Naive thymus-derived CD8-positive, alpha-beta T cell (primary cell): ENCODE data around the gene CFAP77. TPM values are rescaled to one million over a fixed set of nuclear protein-coding genes. Genes with fewer than 3 reads are reported as not detected.

Source experiments
- ATAC-seq, 2 donors: fragments of 150-1000 bp; cut with Tn5 transposase in 1 of 2; sonication (Bioruptor Pico), chemical (Tn5 transposase) in 1 of 2; 1 replicate in 1 of 2; 2 replicates in 1 of 2; pipeline ENCODE4 v1.10.0; 2021; ENCODE audit warnings: mild to moderate bottlenecking in 2 of 2, moderate library complexity in 2 of 2
- POLR2A ChIA-PET: fragments of 350-600 bp; sonication (Branson Sonifier 250); formaldehyde crosslinking; loops from one replicate; lab custom pipeline; 2021; ENCODE audit warnings: antibody characterized with exemption; lab: Charles Lee
- DNase-seq, 10 donors: peaks; one replicate each; pipeline versions ENCODE4 v3.0.0 to v3.0.0-alpha.2; 2020 to 2022
- H3K27ac Mint-ChIP-seq, 10 donors: one replicate each; pipeline ENCODE4 v1.8.0; 2020 to 2022; ENCODE audit warnings: mild to moderate bottlenecking in 10 of 10, mixed read lengths in 10 of 10, moderate library complexity in 4 of 10, inconsistent platforms in 1 of 10
- H3K27me3 Mint-ChIP-seq, 5 donors: one replicate each; pipeline ENCODE4 v1.8.0; 2021 to 2022; ENCODE audit warnings: mixed read lengths in 5 of 5
- H3K36me3 Mint-ChIP-seq, 3 donors: one replicate each; pipeline ENCODE4 v1.8.0; 2020 to 2022; ENCODE audit warnings: mixed read lengths in 3 of 3, mild to moderate bottlenecking in 2 of 3, inconsistent platforms in 1 of 3
- H3K4me1 Mint-ChIP-seq, 4 donors: one replicate each; pipeline ENCODE4 v1.8.0; 2021 to 2022; ENCODE audit warnings: mixed read lengths in 4 of 4
- H3K4me3 Mint-ChIP-seq, 10 donors: one replicate each; pipeline ENCODE4 v1.8.0; 2020 to 2022; ENCODE audit warnings: mild to moderate bottlenecking in 10 of 10, mixed read lengths in 10 of 10, moderate library complexity in 6 of 10, inconsistent platforms in 1 of 10
- H3K9me3 Mint-ChIP-seq, 9 donors: one replicate each; pipeline ENCODE4 v1.8.0; 2020 to 2022; ENCODE audit warnings: mixed read lengths in 9 of 9, mild to moderate bottlenecking in 3 of 9, inconsistent platforms in 1 of 9, moderate library complexity in 1 of 9
- polyA plus RNA-seq, 3 donors: library from polyadenylated mRNA; unstranded; fragments of 300-500 nt; fragmentation: Illumina TruSeq; gene quantifications; one replicate each; pipeline ENCODE4 v1.2.3, GENCODE V29; 2021
- total RNA-seq, 8 experiments: library from RNA in 2 of 8; stranded (reverse) in 2 of 8; gene quantifications; one replicate each; pipeline ENCODE4 v1.2.3 and lab custom pipeline; 2021 to 2026

Gene CFAP77
- total and polyA plus RNA-seq, 5 experiments from 2014 or later: not detected

DNA sequence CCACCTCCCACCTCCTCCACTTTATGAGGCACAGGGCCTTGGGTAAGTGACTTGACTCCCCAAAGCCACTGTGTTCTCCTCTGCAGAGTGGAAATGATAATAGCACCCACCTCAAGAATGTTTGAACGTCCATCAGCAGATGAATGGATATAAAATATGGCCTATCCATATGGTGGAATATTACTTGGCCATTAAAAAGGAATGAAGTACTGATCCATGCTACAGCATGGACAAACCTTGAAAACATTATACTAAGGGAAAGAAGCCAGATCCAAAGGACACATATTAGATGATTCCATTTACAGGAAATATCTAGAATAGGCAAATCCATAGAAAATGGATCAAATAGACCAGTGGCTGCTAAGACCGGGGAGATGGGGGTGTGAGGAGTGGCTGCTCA, 50.2 kb downstream of the CFAP77 start:
- Mint-ChIP-seq H3K27ac (no peak overlapping the region), H3K27me3 (peaks cover 4 to 16% (median 10%) of the 10 kb centered on the region in 5 donors), H3K4me3 (no peak overlapping the region), H3K4me1 (no peaks in the 10 kb centered on the region), H3K36me3 (no peaks in the 10 kb centered on the region), H3K9me3 (no peaks in the 10 kb centered on the region)
- DNase-seq (no peak), ATAC-seq (no peak)
- POLR2A ChIA-PET: no interaction called here

DNA sequence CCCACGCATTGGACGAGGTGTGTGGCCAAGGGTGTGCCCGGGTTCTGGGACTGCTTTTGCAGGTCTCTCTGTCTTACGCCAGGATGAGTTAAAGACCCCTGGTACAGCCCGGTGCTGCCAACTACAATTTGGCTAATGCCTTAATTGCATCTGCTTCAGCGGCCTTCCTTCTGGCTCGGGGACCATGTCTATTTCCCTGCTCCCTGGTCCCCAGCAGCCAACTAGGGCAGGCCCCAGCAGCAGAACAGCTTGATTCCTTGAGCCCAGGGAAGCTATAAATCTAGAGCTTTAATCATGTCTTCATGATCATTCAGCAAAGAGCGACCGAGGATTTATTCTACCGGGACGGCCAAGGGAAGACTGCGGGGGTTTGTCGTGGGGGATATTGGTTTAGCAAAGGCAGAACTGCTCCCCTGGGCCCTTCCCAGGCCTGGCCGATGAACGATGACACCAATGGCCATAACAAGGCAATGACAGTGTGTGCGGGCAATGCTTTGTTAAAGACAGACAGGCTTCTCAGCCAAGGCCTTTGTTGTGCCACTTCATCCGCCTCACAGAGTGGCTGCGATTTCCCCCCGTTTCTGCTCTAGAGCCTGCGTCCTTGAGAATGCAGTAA, 51.4 kb downstream of the CFAP77 start:
- POLR2A ChIA-PET: no interaction called here
- DNase-seq: no peak
- no peaks in the 10 kb centered on the region for H3K4me1 Mint-ChIP-seq

DNA sequence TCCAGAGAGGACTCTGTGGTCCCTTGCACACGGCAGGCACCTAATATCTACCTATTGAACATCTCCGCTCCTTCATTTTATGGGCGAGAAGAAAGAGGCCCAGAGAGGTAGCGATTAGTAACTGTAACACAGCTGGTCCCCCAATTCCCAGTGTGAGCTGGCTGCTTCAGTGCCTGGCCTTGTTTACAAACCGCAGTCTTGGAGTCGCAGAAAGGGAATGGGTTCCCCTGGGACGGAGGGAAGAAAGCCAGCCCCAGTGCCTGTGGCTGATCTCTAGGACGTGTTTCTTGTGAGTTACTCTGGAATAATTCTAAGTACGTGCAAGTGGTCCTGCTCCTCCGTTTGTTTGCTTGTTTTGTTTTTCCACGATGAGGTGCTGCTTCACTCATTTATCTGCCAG, 52.0 kb downstream of the CFAP77 start:
- Mint-ChIP-seq H3K27ac (no peak overlapping the region), H3K4me3 (no peak overlapping the region), H3K27me3 (peaks cover 4 to 18% (median 11%) of the 10 kb centered on the region in 5 donors), H3K9me3 (no peaks in the 10 kb centered on the region), H3K4me1 (no peaks in the 10 kb centered on the region), H3K36me3 (no peaks in the 10 kb centered on the region)
- no peak for ATAC-seq
- DNase-seq: no peak
- POLR2A ChIA-PET: no interaction called here

More for the DNA sequence above, 51.4 kb downstream of the CFAP77 start:
- ATAC-seq: no peak
- Mint-ChIP-seq H3K9me3 (no peaks in the 10 kb centered on the region), H3K36me3 (no peaks in the 10 kb centered on the region), H3K4me3 (no peak overlapping the region), H3K27ac (no peak overlapping the region), H3K27me3 (peaks cover 4 to 20% (median 10%) of the 10 kb centered on the region in 5 donors)

DNA sequence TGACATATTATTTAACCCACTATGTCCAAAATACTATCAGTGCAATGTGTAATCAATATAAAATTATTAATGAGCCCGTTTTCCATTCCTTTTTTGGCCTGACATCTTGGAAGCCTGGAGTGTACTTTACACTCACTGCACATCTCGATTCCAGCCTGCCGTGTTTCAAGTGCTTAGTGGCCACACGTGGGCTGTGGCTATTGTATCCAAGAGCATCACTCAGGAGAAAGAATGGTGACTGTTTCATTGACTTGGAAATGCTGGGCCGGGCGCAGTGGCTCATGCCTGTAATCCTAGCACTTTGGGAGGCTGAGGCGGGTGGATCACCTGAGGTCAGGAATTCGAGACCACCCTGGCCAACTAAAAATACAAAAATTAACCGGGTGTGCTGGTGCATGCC, 54.5 kb downstream of the CFAP77 start:
- DNase-seq (no peak), ATAC-seq (no peak)
- Mint-ChIP-seq H3K4me3 (no peak overlapping the region), H3K27ac (no peak overlapping the region), H3K36me3 (peaks cover 0 to 4% (median 0%) of the 10 kb centered on the region in 3 donors), H3K9me3 (peaks cover 0 to 2% (median 0%) of the 10 kb centered on the region in 9 donors), H3K27me3 (peaks cover 4 to 29% (median 18%) of the 10 kb centered on the region in 5 donors), H3K4me1 (no peaks in the 10 kb centered on the region)
- POLR2A ChIA-PET: no interaction called here

DNA sequence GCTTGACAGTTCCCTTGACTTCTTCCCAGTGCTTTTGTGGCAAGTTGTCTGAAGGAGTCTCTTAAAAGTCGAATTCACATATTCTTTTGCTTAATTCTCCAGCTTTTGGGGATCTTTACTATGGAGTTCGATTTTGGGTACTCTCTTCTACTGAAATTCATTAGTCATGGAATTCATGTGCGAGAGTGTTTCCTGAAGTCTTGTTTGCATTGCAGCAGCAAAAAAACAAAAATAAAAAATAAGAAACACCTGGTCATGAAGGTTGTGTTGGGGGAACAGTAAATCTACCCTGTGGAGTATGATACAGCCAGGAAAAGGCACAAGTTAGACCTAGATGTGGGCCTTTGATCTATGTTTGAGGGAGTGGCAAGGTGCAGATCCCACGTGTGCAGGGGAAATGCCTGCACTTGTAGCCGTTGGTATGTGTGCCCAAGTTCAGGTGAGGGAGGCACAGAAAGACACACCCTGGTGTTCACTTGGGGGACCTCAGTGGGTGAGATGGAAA, 55.2 kb downstream of the CFAP77 start:
- no peak overlapping the region for H3K4me3 Mint-ChIP-seq
- H3K27ac Mint-ChIP-seq: no peak overlapping the region
- ATAC-seq (no peak), DNase-seq (no peak)
- H3K27me3 Mint-ChIP-seq: peaks cover 4 to 29% (median 18%) of the 10 kb centered on the region in 5 donors
- POLR2A ChIA-PET: no interaction called here
- H3K4me1 Mint-ChIP-seq: no peaks in the 10 kb centered on the region
- peaks cover 0 to 4% (median 0%) of the 10 kb centered on the region in 3 donors for H3K36me3 Mint-ChIP-seq
- H3K9me3 Mint-ChIP-seq: peaks cover 0 to 2% (median 0%) of the 10 kb centered on the region in 9 donors

DNA sequence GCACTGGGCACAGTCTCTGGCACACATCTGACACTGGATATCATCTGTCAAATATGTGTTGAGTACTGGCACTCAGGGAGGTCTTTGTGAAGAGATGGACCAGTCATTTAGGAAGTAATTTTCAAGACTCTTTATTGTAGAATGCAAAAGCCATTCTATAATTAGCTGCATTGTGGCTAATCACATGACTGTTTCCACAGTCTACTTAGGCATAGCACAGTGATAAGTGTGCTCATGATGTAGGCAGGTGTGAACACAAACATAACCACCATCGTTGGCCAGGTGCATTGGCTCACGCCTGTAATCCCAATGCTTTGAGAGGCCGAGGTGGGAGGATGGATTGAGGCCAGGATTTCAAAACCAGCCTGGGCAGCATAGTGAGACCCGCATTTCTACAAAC, 62.2 kb downstream of the CFAP77 start:
- Mint-ChIP-seq H3K27ac (no peak overlapping the region), H3K27me3 (peaks cover 5 to 42% (median 21%) of the 10 kb centered on the region in 5 donors), H3K4me3 (no peak overlapping the region), H3K4me1 (peaks cover 0 to 5% (median 0%) of the 10 kb centered on the region in 4 donors), H3K9me3 (peaks cover 0 to 2% (median 0%) of the 10 kb centered on the region in 9 donors), H3K36me3 (peaks cover 0 to 4% (median 0%) of the 10 kb centered on the region in 3 donors)
- POLR2A ChIA-PET: no interaction called here
- no peak for ATAC-seq
- no peak for DNase-seq

DNA sequence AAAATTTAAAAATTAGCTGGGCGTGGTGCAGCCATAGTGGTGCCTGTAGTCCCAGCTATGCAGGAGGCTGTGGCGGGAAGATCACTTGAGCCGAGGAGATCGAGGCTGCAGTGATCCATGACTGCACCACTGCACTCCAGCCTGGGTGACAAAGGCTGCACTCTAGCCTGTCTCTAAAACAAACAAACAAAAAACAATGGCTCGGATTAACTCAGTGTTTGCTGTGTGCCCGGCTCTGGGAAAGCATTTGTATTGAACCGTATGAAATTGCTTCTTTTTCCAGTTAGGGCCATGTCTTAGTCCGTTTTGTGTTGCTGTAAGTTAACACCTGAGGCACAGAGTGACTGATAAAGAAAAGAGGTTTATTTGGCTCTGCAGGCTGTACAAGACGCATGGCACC, 62.6 kb downstream of the CFAP77 start:
- Mint-ChIP-seq H3K4me3 (no peak overlapping the region), H3K36me3 (peaks cover 0 to 4% (median 0%) of the 10 kb centered on the region in 3 donors), H3K4me1 (peaks cover 0 to 5% (median 0%) of the 10 kb centered on the region in 4 donors), H3K27me3 (peaks cover 3 to 42% (median 23%) of the 10 kb centered on the region in 5 donors), H3K9me3 (peaks cover 0 to 2% (median 0%) of the 10 kb centered on the region in 9 donors), H3K27ac (no peak overlapping the region)
- no peak for DNase-seq
- no peak for ATAC-seq
- POLR2A ChIA-PET: no interaction called here

DNA sequence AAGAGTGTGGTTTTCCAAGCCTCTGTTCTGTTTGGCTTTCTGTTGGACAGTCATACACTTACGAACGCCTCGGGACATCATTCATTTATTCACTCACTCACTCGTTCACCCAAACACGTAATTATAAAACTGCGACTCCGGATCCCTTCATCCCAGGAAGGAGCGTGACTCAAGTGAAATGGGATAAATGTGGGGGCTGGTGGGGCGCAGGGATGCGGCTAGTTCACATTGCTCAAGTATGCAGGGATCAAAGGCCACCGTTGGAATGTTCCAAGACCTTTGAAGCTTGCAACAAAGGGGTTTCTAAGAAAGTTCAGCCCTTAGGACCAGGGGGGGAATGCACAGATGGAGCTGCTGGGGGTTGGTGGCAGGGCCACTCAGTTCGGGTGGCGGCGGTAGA, 64.2 kb downstream of the CFAP77 start:
- Mint-ChIP-seq H3K27ac (no peak overlapping the region), H3K9me3 (no peaks in the 10 kb centered on the region)
- POLR2A ChIA-PET: no interaction called here

DNA sequence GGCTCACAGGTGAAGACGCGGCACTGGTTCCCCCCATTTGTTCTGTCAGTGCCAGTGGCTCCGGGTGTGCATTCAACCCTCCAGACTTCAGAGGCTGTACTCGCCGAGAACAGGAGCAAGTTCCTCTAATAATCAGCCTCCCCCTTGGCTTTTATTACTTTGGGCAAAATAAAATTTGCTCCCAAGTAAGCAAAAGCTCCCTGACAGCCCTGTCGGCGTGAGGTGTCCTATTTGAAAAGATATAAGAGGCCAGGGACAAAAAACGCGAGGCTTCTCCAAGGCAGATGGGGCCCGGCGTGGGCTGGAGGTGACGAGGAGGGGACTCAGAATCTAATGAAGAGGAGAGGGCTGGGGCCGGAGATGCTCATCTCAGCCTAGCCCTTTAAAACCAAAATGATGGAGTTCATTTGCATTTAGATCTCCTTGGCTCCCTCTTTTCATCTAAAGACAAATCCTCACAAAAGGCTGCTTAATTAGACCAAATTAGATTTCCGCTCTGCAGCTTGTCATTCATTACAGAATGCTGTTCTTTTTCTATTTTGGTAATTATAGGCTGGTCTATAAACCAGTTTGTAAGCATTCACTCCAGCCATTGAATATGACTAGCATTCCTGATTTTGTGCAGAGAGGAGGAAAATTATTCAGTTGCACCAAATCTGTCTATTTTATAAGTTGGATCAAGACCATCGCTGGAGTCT, 68.5 kb downstream of the CFAP77 start:
- Mint-ChIP-seq H3K9me3 (no peaks in the 10 kb centered on the region), H3K4me1 (peaks cover 0 to 7% (median 5%) of the 10 kb centered on the region in 4 donors), H3K4me3 (no peak overlapping the region), H3K36me3 (no peaks in the 10 kb centered on the region), H3K27me3 (peaks cover 10 to 61% (median 32%) of the 10 kb centered on the region in 5 donors), H3K27ac (no peak overlapping the region)
- POLR2A ChIA-PET: no interaction called here
- no peak for ATAC-seq
- no peak for DNase-seq

More for the DNA sequence above, 64.2 kb downstream of the CFAP77 start:
- Mint-ChIP-seq H3K36me3 (no peaks in the 10 kb centered on the region), H3K4me1 (peaks cover 0 to 5% (median 0%) of the 10 kb centered on the region in 4 donors), H3K4me3 (no peak overlapping the region), H3K27me3 (peaks cover 2 to 32% (median 22%) of the 10 kb centered on the region in 5 donors)
- ATAC-seq: no peak
- no peak for DNase-seq

DNA sequence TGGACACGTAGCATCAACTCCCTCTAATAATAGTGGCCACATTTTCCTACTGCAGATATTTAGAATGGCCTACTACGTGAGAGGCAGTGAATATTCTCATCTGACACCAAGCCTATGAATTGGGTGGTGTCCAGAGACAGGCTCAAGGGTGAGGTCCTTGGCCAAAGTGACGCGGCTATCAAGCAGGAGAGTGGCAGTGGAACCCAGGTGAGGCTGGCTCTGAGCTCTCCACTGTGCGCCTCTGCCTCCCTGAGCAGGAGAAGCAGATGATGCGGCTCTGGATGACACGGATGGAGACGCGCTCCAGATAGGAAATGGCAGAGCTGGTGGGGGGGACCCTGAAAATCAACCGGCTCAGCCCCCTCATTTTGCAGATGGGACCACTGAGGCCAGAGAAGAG, 69.7 kb downstream of the CFAP77 start:
- Mint-ChIP-seq H3K4me1 (peaks cover 0 to 7% (median 5%) of the 10 kb centered on the region in 4 donors), H3K27me3 (peaks cover 13 to 65% (median 28%) of the 10 kb centered on the region in 5 donors), H3K27ac (no peak overlapping the region), H3K9me3 (no peaks in the 10 kb centered on the region), H3K36me3 (no peaks in the 10 kb centered on the region), H3K4me3 (no peak overlapping the region)
- DNase-seq: no peak
- POLR2A ChIA-PET: no interaction called here
- no peak for ATAC-seq

DNA sequence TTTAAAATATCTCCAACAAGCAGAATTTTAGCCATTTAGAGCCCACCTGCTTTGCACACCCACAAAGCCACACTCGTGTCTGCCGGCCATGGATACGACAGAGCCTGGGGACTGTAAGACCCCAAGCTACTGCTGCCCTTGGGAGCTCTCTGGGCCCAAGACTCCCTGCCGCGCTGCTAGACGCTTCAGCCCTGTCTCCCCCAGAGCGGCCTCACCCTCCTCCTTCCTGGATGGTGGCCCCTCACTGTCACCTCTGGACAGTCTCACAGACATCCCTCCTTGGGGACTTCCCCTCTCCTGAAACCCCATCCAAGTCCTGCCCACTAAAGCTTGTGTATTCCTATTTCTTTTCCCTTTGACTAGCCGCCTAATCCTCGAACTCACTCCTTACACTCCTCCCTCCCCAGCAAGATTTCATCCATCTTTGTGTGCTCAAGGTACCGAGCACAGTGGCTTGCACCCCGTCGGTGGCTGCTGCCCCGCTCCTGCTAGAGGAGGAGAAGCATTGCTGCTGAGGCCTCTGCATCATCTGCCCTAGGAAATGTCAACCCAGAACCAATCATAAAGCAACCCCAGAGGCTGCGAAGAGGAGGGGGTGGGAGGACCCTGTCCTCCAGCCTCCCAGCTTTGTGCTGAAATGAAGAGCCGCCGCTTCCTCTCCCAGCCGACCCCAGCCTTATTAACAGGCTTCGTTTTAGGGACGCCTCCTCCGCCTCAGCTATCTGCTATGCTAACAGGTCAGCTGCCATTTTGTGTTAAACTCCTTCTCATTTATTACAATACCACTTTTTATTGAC, 71.2 kb downstream of the CFAP77 start:
- POLR2A ChIA-PET: no interaction called here
- H3K9me3 Mint-ChIP-seq: no peaks in the 10 kb centered on the region
- H3K27ac Mint-ChIP-seq: no peak overlapping the region
- peaks cover 0 to 7% (median 5%) of the 10 kb centered on the region in 4 donors for H3K4me1 Mint-ChIP-seq
- peaks cover 16 to 61% (median 24%) of the 10 kb centered on the region in 5 donors for H3K27me3 Mint-ChIP-seq
- no peak overlapping the region for H3K4me3 Mint-ChIP-seq
- ATAC-seq: no peak
- DNase-seq: no peak
- H3K36me3 Mint-ChIP-seq: no peaks in the 10 kb centered on the region

DNA sequence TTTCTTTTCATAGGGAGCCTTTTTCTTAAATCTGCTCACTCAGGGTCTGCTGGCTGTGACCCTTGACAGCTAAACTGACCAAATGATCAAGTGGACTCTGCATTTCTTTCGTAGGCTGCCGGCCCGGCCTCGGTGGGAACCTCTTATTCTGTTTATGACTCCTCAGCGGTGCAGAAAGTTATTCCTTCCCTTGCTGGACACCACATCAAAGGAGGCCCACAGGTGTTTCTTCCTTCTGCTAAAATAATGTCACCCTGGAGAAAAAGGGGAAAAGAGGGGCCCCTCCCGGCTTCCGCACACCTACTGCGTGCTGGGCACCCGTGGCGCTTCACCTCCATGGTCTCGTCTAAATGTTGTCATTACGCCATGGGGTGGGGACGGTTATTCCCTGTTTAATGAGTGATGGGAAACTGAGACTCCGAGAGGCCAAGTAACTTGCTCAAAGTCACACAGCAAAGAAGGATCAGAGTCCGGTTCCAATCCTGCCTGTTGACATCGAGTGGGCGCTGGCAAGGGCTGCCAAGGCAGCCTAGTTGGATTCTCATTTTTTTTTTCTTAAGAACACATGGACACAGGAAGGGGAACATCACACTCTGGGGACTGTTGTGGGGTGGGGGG, 72.3 kb downstream of the CFAP77 start:
- no peak overlapping the region for H3K4me3 Mint-ChIP-seq
- DNase-seq: no peak
- H3K4me1 Mint-ChIP-seq: peaks cover 5 to 17% (median 13%) of the 10 kb centered on the region in 4 donors
- POLR2A ChIA-PET: no interaction called here
- peaks cover 11 to 58% (median 26%) of the 10 kb centered on the region in 5 donors for H3K27me3 Mint-ChIP-seq
- H3K36me3 Mint-ChIP-seq: no peaks in the 10 kb centered on the region
- H3K27ac Mint-ChIP-seq: no peak overlapping the region
- H3K9me3 Mint-ChIP-seq: peaks cover 0 to 1% (median 0%) of the 10 kb centered on the region in 9 donors
- ATAC-seq: no peak
